GM19397 (cell line): Measurements from ENCODE around the gene REC114.

Experiments used
- ATAC-seq: cut with Tn5 transposase; IDR thresholded peaks from one replicate; pipeline ENCODE4 v1.9.1; 2021; ENCODE audit warnings: mild to moderate bottlenecking, moderate library complexity; ENCODE audit not compliant: unreplicated experiment

Gene REC114

DNA sequence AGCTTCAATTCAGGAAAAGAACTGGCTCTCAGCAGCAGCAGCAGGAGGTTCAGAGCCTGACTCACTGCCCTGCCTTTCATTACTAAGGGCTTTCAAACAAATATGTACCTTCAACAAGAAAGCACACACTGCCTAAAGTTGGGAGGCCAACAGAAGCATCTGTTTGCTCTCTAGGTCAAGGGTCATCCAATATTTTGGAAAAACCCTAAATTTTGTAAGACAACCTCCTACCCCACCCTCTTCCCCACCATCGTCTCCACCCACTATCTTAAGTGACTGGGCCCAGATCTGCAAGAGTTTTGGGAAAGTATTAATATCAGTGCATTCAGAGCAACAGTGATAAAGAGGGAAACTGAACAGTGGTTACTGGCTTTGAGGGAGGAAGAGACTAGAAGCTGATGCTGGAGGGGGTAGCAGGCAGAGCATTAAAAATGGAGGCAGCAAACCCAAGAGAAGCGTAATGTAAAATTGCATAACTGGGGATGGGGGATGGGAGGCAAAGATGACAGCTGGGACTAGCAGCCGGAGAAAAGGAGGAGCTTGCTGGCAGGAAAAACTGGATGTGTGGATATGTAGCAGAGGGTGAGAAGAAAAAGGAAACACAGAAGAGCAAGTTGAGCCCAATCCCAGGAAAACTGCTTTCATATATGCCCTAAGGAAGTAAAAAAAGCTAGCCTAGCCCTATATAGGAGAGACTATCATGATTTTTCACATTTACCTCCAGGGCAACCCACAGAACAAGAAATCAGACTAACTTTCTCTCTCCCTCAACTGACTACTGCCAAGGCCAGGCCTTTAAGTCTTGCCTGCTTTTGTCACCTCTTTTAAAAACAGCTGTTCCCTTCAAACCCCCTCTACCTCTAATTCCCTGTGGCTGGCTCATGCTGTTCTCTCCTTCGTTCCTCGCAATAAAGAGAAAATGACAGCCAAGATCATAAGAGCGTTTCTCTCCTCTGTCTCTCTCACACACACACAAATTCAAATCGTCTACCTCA is 158.8 kb downstream of the REC114 start:
- ATAC-seq = no peak

DNA sequence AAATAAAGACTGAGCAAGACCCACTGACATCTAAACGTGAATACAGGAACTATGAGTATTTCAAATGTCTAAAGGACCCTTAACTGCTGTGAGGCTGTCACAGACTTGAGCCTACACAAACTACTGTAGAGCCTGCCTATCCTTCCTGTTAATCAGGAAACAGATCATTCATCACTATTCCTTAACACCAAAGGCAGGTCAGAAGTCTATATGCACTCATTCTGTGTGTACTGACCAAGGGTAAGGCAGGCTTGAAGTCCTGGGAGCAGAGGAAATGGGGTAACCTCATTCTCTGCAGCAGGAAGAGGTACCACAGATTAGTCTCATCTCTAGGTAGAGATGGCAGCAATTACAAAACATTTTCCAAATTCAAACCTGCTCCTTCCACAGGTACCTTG is 159.5 kb downstream of the REC114 start:
- ATAC-seq = no peak

DNA sequence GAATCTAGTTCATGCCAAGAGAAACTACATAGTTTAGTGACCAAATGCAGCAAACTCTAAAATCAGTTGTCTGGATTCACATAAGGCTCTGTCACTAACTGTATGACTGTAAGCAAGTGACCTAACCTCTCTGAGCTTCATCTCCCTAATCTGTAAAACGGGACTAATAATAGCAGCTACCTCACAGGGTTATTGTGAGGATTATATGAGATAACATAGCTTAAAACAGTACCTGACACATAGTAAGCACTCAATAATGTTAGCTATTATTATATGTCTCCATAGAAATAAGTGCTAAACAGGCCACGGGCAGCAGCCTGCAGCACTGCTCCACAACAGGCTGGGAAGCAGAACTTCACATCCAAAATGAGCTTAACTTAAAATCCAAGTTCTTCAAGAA is 160.0 kb downstream of the REC114 start:
- no peak for ATAC-seq

DNA sequence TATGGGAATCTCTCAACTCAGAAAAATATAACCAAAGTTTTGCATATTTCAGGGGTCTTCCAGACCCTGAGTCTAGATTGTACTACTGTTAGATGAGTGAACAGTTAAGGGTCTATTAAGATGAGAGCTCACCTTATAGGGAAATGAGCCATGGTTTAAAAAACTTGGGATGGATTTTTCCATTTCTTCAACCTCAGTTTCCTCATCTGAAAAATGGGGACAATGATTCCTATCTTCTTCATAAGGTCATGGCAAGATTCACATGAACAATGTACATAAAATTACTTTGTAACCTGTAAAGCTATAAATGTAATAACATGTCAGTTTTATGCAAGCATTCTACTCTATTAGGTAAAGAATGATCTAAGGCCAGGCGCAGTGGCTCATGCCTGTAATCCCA is 161.5 kb downstream of the REC114 start:
- no peak for ATAC-seq

DNA sequence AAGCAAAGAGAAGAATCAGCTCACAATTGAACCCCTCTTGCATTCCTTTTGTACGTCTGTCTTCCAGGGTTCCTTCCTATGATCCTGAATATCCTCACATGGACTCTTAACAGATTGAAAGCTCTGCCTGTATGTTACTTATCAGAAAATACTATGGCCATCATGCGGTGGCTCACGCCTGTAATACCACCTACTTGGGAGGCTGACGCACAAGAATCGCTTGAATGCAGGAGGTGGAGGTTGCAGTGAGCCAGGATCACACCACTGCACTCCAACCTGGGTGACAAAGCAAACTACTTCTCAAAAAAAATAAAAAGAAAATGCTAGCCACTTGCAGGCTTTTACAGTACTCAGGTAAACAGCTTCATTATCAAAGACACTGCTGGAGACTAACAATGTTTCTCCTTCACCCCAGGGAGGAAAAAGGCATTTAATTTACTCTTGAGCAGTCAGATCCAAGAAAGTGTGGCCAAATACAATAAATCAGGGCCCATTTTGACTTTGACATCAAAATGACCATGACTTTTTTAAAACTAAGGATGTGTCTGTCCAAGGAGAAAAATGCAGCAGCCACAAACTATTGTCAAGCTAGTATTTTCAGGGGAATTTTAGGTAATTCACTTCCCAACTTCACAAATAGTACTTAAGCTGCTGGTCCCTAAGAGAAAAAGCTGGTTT is 162.9 kb downstream of the REC114 start:
- no peak for ATAC-seq

- ATAC-seq = no peak
Observed at GRCh38 chr15:73607405-73607804, 164.4 kb downstream of the REC114 start.

GRCh38 chr15:73607843-73608242 is 164.9 kb downstream of the REC114 start:
- ATAC-seq = no peak

GRCh38 chr15:73608475-73608874 is 165.5 kb downstream of the REC114 start:
- ATAC-seq = no peak

- no peak for ATAC-seq
Observed at GRCh38 chr15:73608941-73609340, 166.0 kb downstream of the REC114 start.
